PC-9 (cell line): ENCODE results near the gene SPHKAP.
"Not testable (repeated sequence)": the region's sequence is repeated elsewhere in the genome, so short reads cannot be mapped to it uniquely, and the experiment has no call there.

Experiments
- CTCF ChIP-seq: fragments of 200-600 bp; sonication (generic); conservative IDR thresholded peaks from 2 replicates; pipeline ENCODE4 v1.6.1; 2017; ENCODE audit warnings: mixed run types, antibody characterized with exemption, mild to moderate bottlenecking, moderate library complexity
- EZH2 ChIP-seq: fragments of 200-600 bp; sonication (generic); IDR thresholded peaks from 2 replicates; pipeline ENCODE4 v1.8.0; 2017; ENCODE audit warnings: antibody characterized with exemption, low read depth

- not testable (repeated sequence) for TF ChIP-seq EZH2, CTCF
Observed at GRCh38 chr2:227936249-227936648, 245.2 kb downstream of the SPHKAP start.
